GM12878 (cell line): ENCODE data around the gene PLEKHA6. TPM values are rescaled to one million over a fixed set of nuclear protein-coding genes. Genes with fewer than 3 reads are reported as not detected.

Experiments
- ATAC-seq: fragments of 200-7000 bp; cut with Tn5 transposase; 3 replicates; pipeline ENCODE4 v1.9.1; 2020; ENCODE audit warnings: mild to moderate bottlenecking, moderate library complexity
- BruUV-seq: library from RNA; stranded (reverse); fragments of 400-500 nt; replicated peaks from 2 replicates; lab custom pipeline; 2021; lab: Mats Ljungman, UMichigan
- CTCF ChIA-PET: fragments of 300-600 bp; sonication (Branson Sonifier 250); formaldehyde crosslinking; extraction: SDS; loops from one replicate; lab custom pipeline; 2021; ENCODE audit warnings: inconsistent platforms; lab: Yijun Ruan, JAX
- POLR2A ChIA-PET: fragments of 350-600 bp; formaldehyde crosslinking; extraction: SDS; loops from one replicate; lab custom pipeline; 2021; ENCODE audit warnings: inconsistent platforms; lab: Charles Lee
- RAD21 ChIA-PET: fragments of 300-600 bp; sonication (Branson Sonifier 250); formaldehyde crosslinking; loops from one replicate; lab custom pipeline; 2023; ENCODE audit warnings: antibody characterized with exemption; ENCODE audit not compliant: unreplicated experiment; lab: Charles Lee
- SMC1A ChIA-PET: fragments of 300-600 bp; sonication (Branson Sonifier 250); formaldehyde crosslinking; loops from one replicate; lab custom pipeline; 2023; ENCODE audit not compliant: unreplicated experiment, uncharacterized antibody; lab: Charles Lee
- DNase-seq: peaks from one replicate; pipeline ENCODE4 v3.0.0-alpha.2; 2011; ENCODE audit warnings: low read depth, low spot score
- FAIRE-seq: peaks from 3 replicates; lab custom pipeline; 2011; peaks lifted over from hg19 to GRCh38; lab: Jason Lieb, UNC
- H2AFZ ChIP-seq: 2 replicates; pipeline ENCODE4 v1.6.0; 2011; ENCODE audit warnings: low read depth, low read length, control low read depth; ENCODE audit not compliant: control insufficient read depth
- H3K27ac ChIP-seq: 2 replicates; pipeline ENCODE4 v1.5.1; 2011; ENCODE audit warnings: control low read depth; ENCODE audit not compliant: control insufficient read depth, insufficient read depth
- H3K27me3 ChIP-seq, 2 experiments: replicated peaks in 1 of 2; 2 replicates each; pipeline versions ENCODE4 v1.6.0 to v1.6.1; 2011; ENCODE audit warnings: low read length in 1 of 2; ENCODE audit not compliant: control insufficient read depth in 2 of 2, insufficient read depth in 2 of 2
- H3K36me3 ChIP-seq, 2 experiments: 2 replicates each; pipeline ENCODE4 v1.5.1; 2011; ENCODE audit warnings: low read length in 1 of 2; ENCODE audit not compliant: control insufficient read depth in 2 of 2, insufficient read depth in 2 of 2
- H3K4me1 ChIP-seq: 2 replicates; pipeline ENCODE4 v1.6.1; 2011; ENCODE audit warnings: mild to moderate bottlenecking, low read length, moderate library complexity, mixed read lengths; ENCODE audit not compliant: control insufficient read depth, insufficient read depth
- H3K4me2 ChIP-seq: 2 replicates; pipeline ENCODE4 v1.6.0; 2011; ENCODE audit warnings: control low read depth; ENCODE audit not compliant: control insufficient read depth, insufficient read depth
- H3K4me3 ChIP-seq: fragments of 200-600 bp; sonication (generic); 2 replicates; pipeline ENCODE4 v1.5.1; 2016
- H3K79me2 ChIP-seq: 2 replicates; pipeline ENCODE4 v1.6.0; 2011; ENCODE audit warnings: low read length; ENCODE audit not compliant: control insufficient read depth, insufficient read depth
- H3K9ac ChIP-seq: 2 replicates; pipeline ENCODE4 v1.8.0; 2011; ENCODE audit warnings: low read length, control low read depth, mixed read lengths; ENCODE audit not compliant: control insufficient read depth, insufficient read depth
- H3K9me3 ChIP-seq: replicated peaks from 3 replicates; pipeline ENCODE4 v1.5.1; 2011; ENCODE audit warnings: mild to moderate bottlenecking, low read length; ENCODE audit not compliant: control insufficient read depth, insufficient read depth
- H4K20me1 ChIP-seq: 2 replicates; pipeline ENCODE4 v1.6.0; 2011; ENCODE audit not compliant: control insufficient read depth, insufficient read depth
- BCL11A ChIP-seq: IDR thresholded peaks from 2 replicates; pipeline ENCODE4 v1.6.1; 2011; ENCODE audit warnings: low read depth, low read length
- BRCA1 ChIP-seq: IDR thresholded peaks from 2 replicates; pipeline ENCODE4 v1.6.1; 2011; ENCODE audit warnings: low read depth, low read length, improper control_type of control experiment
- NRF1 ChIP-seq: conservative IDR thresholded peaks from 2 replicates; pipeline ENCODE4 v1.6.1; 2011; ENCODE audit warnings: mild to moderate bottlenecking, low read depth, low read length, improper control_type of control experiment
- RAD21 ChIP-seq: IDR thresholded peaks from 2 replicates; pipeline ENCODE4 v1.6.1; 2011; ENCODE audit warnings: mild to moderate bottlenecking, low read depth, low read length, moderate library complexity; ENCODE audit not compliant: insufficient read depth
- SREBF1 ChIP-seq: IDR thresholded peaks from 2 replicates; pipeline ENCODE4 v1.6.1; 2012; ENCODE audit warnings: mild to moderate bottlenecking, low read length
- WRNIP1 ChIP-seq: IDR thresholded peaks from 2 replicates; pipeline ENCODE4 v1.6.1; 2011; ENCODE audit warnings: low read depth, low read length, improper control_type of control experiment, borderline replicate concordance
- YY1 ChIP-seq: IDR thresholded peaks from 2 replicates; pipeline ENCODE4 v1.6.1; 2011; ENCODE audit warnings: low read depth, mild to moderate bottlenecking, low read length
- ZSCAN29 ChIP-seq: fragments of 450-650 bp; IDR thresholded peaks from 2 replicates; pipeline ENCODE4 v1.6.1; 2017; ENCODE audit warnings: mild to moderate bottlenecking, moderate library complexity
- WGBS: methylation state at CpG from one replicate; pipeline ENCODE4 v1.1.6; 2016; ENCODE audit warnings: low lambda C conversion rate; ENCODE audit not compliant: insufficient replicate concordance, insufficient coverage; ENCODE audit errors: missing lambda C conversion rate; 5-methylcytosine and 5-hydroxymethylcytosine counted together
- in situ Hi-C: fragments of 300-500 bp; cut with MboI; formaldehyde crosslinking; loops from 9 replicates; pipeline ENCODE4 v1.14.3; 2018; ENCODE audit warnings: mixed read lengths
- intact Hi-C: fragments of 100-400 bp; cut with micrococcal nuclease; formaldehyde crosslinking; loops from one replicate; pipeline ENCODE4 v1.14.2; 2022; ENCODE audit not compliant: unreplicated experiment
- polyA plus RNA-seq, 11 experiments: library from polyadenylated mRNA; depleted of rRNA in 4 of 11; unstranded in 6 of 11; stranded (reverse) in 5 of 11; fragments of >200 nt; fragmentation: Nextera tagmentation in 4 of 11; fragmentation: Illumina TruSeq in 1 of 11; extraction: Ambion mirVana in 4 of 11; extraction: Trizol in 1 of 11; gene quantifications; 1 replicate in 1 of 11; 2 replicates in 10 of 11; pipeline versions ENCODE4 v1.2.1 to v1.2.3, GENCODE V29; 2011 to 2016; ENCODE audit warnings: inconsistent platforms in 2 of 11, missing spikeins in 2 of 11, low read depth in 1 of 11
- total RNA-seq, 4 experiments: library from RNA; depleted of rRNA in 3 of 4; stranded (reverse); fragments of >200 nt in 3 of 4; fragmentation: Illumina TruSeq in 1 of 4; extraction: Trizol in 1 of 4; gene quantifications; 2 replicates each; pipeline versions ENCODE4 v1.2.1 to v1.2.3, GENCODE V29; 2013 to 2021

The PLEKHA6 gene
- total and polyA plus RNA-seq, 10 of the 15 experiments (the other 5 are each of a cell fraction or from before 2014, with no cell fraction given) = 0.04 to 0.81 (median 0.19) TPM; not detected in 4

- TF ChIP-seq WRNIP1 (0 out of 2 replicates have a peak, but pooled peaks have one; percentile 79), BCL11A (no peak), ZSCAN29 (no peak), BRCA1 (no peak)
These were observed 3.8 kb upstream of the PLEKHA6 start (continued) for GRCh38 chr1:204363335-204364114.

GRCh38 chr1:204362984-204363334, 3.2 kb upstream of the PLEKHA6 start:
- H3K36me3 ChIP-seq = no peaks in the 10 kb centered on the region
- ATAC-seq = peak; percentile 8
- intact Hi-C loops = loop anchor here (1.0 to 5.0 kb wide), 4 partner anchors 105 to 502 kb away; partner anchors contain the start of gene SNRPE
- peak overlapping the region; percentile 98 for H3K4me2 ChIP-seq
- peak; percentile 56 for FAIRE-seq
- no peak overlapping the region for H3K27ac ChIP-seq
- WGBS = 56% methylated on average over 11 of the region's 11 CpGs
- DNase-seq = no peak
- no peak overlapping the region for H3K9ac ChIP-seq
- BruUV-seq = no TSS peak
- TF ChIP-seq SREBF1 (no peak), RAD21 (no peak), YY1 (no peak), NRF1 (no peak)
- H3K27me3 ChIP-seq = no peaks in the 10 kb centered on the region
- CTCF ChIA-PET = interaction anchor here (0.6 to 9.4 kb wide), 49 partner anchors 9 to 859 kb away, joined by 3 to 195 read pairs (median 6); partner anchors contain the start of genes GOLT1A and REN
- H3K4me3 ChIP-seq = no peak overlapping the region
- no peaks in the 10 kb centered on the region for H4K20me1 ChIP-seq
- in situ Hi-C loops = loop anchor here (5.0 to 10.0 kb wide), 2 partner anchors 196 to 498 kb away; partner anchors contain the start of genes REN and SNRPE
- H3K9me3 ChIP-seq = no peaks in the 10 kb centered on the region
- peak overlapping the region; percentile 67 for H2AFZ ChIP-seq
- RAD21 ChIA-PET = interaction anchor here (0.7 to 7.2 kb wide), 28 partner anchors 10 to 502 kb away, joined by 3 to 72 read pairs (median 6); partner anchors contain the start of genes GOLT1A and REN
- H3K4me1 ChIP-seq = peaks cover 11% of the 10 kb centered on the region
- POLR2A ChIA-PET = no interaction called here
- no peaks in the 10 kb centered on the region for H3K79me2 ChIP-seq
- SMC1A ChIA-PET = interaction anchor here (0.6 to 12.8 kb wide), 23 partner anchors 8 to 502 kb away, joined by 3 to 141 read pairs (median 5); partner anchors contain the start of genes GOLT1A and REN
